ENCODE results near the gene SMG7.

GRCh38 chr1:183498342-183498991, 26.2 kb downstream of the SMG7 start:
- TF ChIP-seq, protein P1, sequence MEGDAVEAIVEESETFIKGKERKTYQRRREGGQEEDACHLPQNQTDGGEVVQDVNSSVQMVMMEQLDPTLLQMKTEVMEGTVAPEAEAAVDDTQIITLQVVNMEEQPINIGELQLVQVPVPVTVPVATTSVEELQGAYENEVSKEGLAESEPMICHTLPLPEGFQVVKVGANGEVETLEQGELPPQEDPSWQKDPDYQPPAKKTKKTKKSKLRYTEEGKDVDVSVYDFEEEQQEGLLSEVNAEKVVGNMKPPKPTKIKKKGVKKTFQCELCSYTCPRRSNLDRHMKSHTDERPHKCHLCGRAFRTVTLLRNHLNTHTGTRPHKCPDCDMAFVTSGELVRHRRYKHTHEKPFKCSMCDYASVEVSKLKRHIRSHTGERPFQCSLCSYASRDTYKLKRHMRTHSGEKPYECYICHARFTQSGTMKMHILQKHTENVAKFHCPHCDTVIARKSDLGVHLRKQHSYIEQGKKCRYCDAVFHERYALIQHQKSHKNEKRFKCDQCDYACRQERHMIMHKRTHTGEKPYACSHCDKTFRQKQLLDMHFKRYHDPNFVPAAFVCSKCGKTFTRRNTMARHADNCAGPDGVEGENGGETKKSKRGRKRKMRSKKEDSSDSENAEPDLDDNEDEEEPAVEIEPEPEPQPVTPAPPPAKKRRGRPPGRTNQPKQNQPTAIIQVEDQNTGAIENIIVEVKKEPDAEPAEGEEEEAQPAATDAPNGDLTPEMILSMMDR (IDR thresholded peaks at IDR 0.05) = no peak
- no peak for TF ChIP-seq POLR2A (IDR thresholded peaks at IDR 0.05)

Data from adrenal gland (tissue), 5 donors.